ENCODE measurements around the gene KDSR.

- TF ChIP-seq EZH2 (IDR thresholded peaks at IDR 0.05; ENCODE audit: insufficient read depth, poor library complexity, severe bottlenecking) (no peak), EZH2phosphoT487 (IDR thresholded peaks at IDR 0.05; ENCODE audit: insufficient read depth, low read depth) (no peak)
These were observed 51.8 kb downstream of the KDSR start for GRCh38 chr18:63315131-63315662.
